ENCODE measurements around the gene SFXN2. TPM values are rescaled to one million over a fixed set of nuclear protein-coding genes. Genes with fewer than 3 reads are reported as not detected.

SFXN2 gene
- total RNA-seq, 1 donor from 2014 or later = 6.3 TPM

GRCh38 chr10:102743078-102743587 is 28.7 kb downstream of the SFXN2 start:
- no peak for TF ChIP-seq CTCF (IDR thresholded peaks at IDR 0.05; ENCODE audit: unreplicated experiment)

GRCh38 chr10:102743588-102744373 is 29.3 kb downstream of the SFXN2 start, which contains the start of gene WBP1L:
TSS of gene WBP1L (plus strand) at chr10:102743948. CDS start at chr10:102744054, 106 bp downstream.
- TF ChIP-seq CTCF (IDR thresholded peaks at IDR 0.05; ENCODE audit: unreplicated experiment) = no peak
- DNase-seq (ENCODE audit: low spot score) = peak; percentile 84
- peaks cover 11% of the 10 kb centered on the region for H3K36me3 Mint-ChIP-seq (ENCODE audit: low read depth, unreplicated experiment)
- no peaks in the 10 kb centered on the region for H3K9me3 Mint-ChIP-seq (ENCODE audit: unreplicated experiment)
- peak within 1 kb of the TSS; percentile 100 for H3K4me3 Mint-ChIP-seq (ENCODE audit: unreplicated experiment)
- peak within 1 kb of the TSS; percentile 91 for H3K27ac Mint-ChIP-seq (ENCODE audit: unreplicated experiment)
- H3K27me3 Mint-ChIP-seq (ENCODE audit: unreplicated experiment) = peaks cover 6% of the 10 kb centered on the region
- peaks cover 50% of the 10 kb centered on the region for H3K4me1 Mint-ChIP-seq (ENCODE audit: unreplicated experiment)

More at GRCh38 chr10:102743078-102743587, 28.7 kb downstream of the SFXN2 start:
- Mint-ChIP-seq H3K9me3 (ENCODE audit: unreplicated experiment) (no peaks in the 10 kb centered on the region), H3K36me3 (ENCODE audit: low read depth, unreplicated experiment) (peaks cover 11% of the 10 kb centered on the region), H3K4me3 (ENCODE audit: unreplicated experiment) (peak overlapping the region; percentile 100), H3K4me1 (ENCODE audit: unreplicated experiment) (peaks cover 55% of the 10 kb centered on the region), H3K27ac (ENCODE audit: unreplicated experiment) (peak overlapping the region; percentile 83), H3K27me3 (ENCODE audit: unreplicated experiment) (peaks cover 6% of the 10 kb centered on the region)
- DNase-seq (ENCODE audit: low spot score) = no peak

DNA sequence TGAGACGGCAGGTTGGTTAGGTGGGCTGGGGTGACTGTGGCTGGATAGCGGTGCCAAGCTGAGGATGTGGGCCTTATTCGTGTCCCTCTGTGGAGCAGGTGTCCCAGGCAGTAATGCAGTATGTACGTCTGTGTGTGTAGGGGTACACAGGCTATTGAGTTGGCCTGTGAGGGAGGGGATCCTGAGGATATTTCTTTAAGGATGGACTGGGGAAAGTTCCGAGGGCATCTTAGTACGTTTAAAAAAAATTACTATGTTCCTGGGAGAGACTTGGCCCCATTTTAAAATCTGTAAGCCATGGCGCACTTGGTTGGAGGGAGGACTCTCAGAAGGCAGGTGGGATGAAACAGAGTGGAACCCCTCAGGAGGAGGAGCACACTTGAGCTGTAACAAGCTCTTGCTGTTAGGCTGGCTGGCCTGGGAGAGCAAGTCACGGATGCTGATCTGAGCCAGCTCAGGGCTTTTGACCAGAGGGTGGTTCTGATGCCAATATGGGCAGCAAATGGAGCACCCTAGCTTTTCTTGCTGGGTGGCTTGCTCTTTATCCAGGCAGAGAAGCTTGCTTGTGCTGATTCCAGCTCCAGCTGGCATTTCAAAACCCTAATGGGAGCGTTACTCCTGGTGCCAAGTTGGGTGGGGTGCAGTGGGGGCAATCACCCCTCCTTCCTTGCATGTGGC is 30.1 kb downstream of the SFXN2 start:
- peaks cover 6% of the 10 kb centered on the region for H3K27me3 Mint-ChIP-seq (ENCODE audit: unreplicated experiment)
- peaks cover 45% of the 10 kb centered on the region for H3K4me1 Mint-ChIP-seq (ENCODE audit: unreplicated experiment)
- no peak for TF ChIP-seq CTCF (IDR thresholded peaks at IDR 0.05; ENCODE audit: unreplicated experiment)
- no peaks in the 10 kb centered on the region for H3K9me3 Mint-ChIP-seq (ENCODE audit: unreplicated experiment)
- peaks cover 11% of the 10 kb centered on the region for H3K36me3 Mint-ChIP-seq (ENCODE audit: low read depth, unreplicated experiment)
- no peak for DNase-seq (ENCODE audit: low spot score)
- H3K4me3 Mint-ChIP-seq (ENCODE audit: unreplicated experiment) = peak overlapping the region; percentile 100
- H3K27ac Mint-ChIP-seq (ENCODE audit: unreplicated experiment) = peak overlapping the region; percentile 91

DNA sequence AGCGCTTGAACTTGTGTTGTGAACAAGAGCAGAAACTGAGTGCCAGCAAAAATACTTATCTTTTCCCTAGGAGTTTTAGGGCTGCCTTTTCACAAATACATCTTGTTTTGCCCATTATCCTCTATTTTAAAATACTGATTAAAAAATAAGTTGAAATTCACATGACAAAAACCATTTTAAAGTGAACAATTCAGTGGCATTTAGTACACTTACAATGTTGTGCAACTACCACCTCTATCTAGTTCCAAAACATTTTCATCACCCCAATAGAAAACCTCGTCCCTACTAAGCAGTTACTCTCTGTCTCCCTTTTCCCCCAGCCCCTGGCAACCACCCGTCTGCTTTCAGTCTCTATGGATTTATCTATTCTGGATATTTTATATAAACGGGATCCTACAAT is 30.7 kb downstream of the SFXN2 start:
- Mint-ChIP-seq H3K9me3 (ENCODE audit: unreplicated experiment) (no peaks in the 10 kb centered on the region), H3K27me3 (ENCODE audit: unreplicated experiment) (peaks cover 6% of the 10 kb centered on the region), H3K27ac (ENCODE audit: unreplicated experiment) (no peak overlapping the region), H3K4me1 (ENCODE audit: unreplicated experiment) (peaks cover 41% of the 10 kb centered on the region), H3K4me3 (ENCODE audit: unreplicated experiment) (peak overlapping the region; percentile 100), H3K36me3 (ENCODE audit: low read depth, unreplicated experiment) (peaks cover 11% of the 10 kb centered on the region)
- no peak for TF ChIP-seq CTCF (IDR thresholded peaks at IDR 0.05; ENCODE audit: unreplicated experiment)
- no peak for DNase-seq (ENCODE audit: low spot score)

All from endothelial cell (in vitro differentiated cells).